IMR-90 (cell line): ENCODE measurements around the gene CIROP. TPM values are rescaled to one million over a fixed set of nuclear protein-coding genes. Genes with fewer than 3 reads are reported as not detected.

Source experiments
- ATAC-seq: fragments of 200-7000 bp; cut with Tn5 transposase; 2 replicates; pipeline ENCODE4 v1.9.1; 2020; ENCODE audit warnings: low read depth, mild to moderate bottlenecking, moderate library complexity
- BruUV-seq: library from RNA; stranded (reverse); fragments of 400-500 nt; replicated peaks from 2 replicates; lab custom pipeline; 2021; lab: Mats Ljungman, UMichigan
- CTCF ChIA-PET: fragments of 300-600 bp; formaldehyde crosslinking; extraction: SDS; loops from one replicate; lab custom pipeline; 2021; ENCODE audit warnings: antibody characterized with exemption; lab: Yijun Ruan, JAX
- POLR2A ChIA-PET: fragments of 300-600 bp; sonication (Branson Sonifier 250); formaldehyde crosslinking; loops from one replicate; lab custom pipeline; 2022; ENCODE audit warnings: antibody characterized with exemption; ENCODE audit not compliant: unreplicated experiment; lab: Charles Lee
- DNase-seq: peaks from one replicate; pipeline ENCODE4 v3.0.0; 2013
- H2AFZ ChIP-seq: replicated peaks from 2 replicates; pipeline ENCODE3; 2013; ENCODE audit warnings: low read length, mild to moderate bottlenecking; ENCODE audit not compliant: poor library complexity
- H2AK5ac ChIP-seq: 2 replicates; pipeline ENCODE4 v1.6.1; 2013; ENCODE audit warnings: low read depth, low read length, inconsistent platforms
- H2AK9ac ChIP-seq: replicated peaks from 2 replicates; pipeline ENCODE3; 2013; ENCODE audit warnings: mild to moderate bottlenecking, low read depth, low read length, moderate library complexity; ENCODE audit not compliant: poor library complexity
- H2BK120ac ChIP-seq: 2 replicates; pipeline ENCODE4 v1.6.1; 2013; ENCODE audit warnings: low read depth, low read length, inconsistent platforms
- H2BK15ac ChIP-seq: 3 replicates; pipeline ENCODE4 v1.6.1; 2013; ENCODE audit warnings: low read depth, low read length, inconsistent platforms
- H2BK20ac ChIP-seq: 2 replicates; pipeline ENCODE4 v1.6.1; 2013; ENCODE audit warnings: low read depth, mild to moderate bottlenecking, inconsistent platforms, low read length, moderate library complexity
- H2BK5ac ChIP-seq: 2 replicates; pipeline ENCODE4 v1.6.1; 2013; ENCODE audit warnings: mild to moderate bottlenecking, low read depth, low read length, inconsistent platforms; ENCODE audit not compliant: poor library complexity, severe bottlenecking
- H3K14ac ChIP-seq: replicated peaks from 2 replicates; pipeline ENCODE4 v1.6.1; 2013; ENCODE audit warnings: low read depth, low read length, inconsistent platforms
- H3K18ac ChIP-seq: 2 replicates; pipeline ENCODE4 v1.6.1; 2013; ENCODE audit warnings: low read depth, low read length, control low read depth
- H3K23ac ChIP-seq: 2 replicates; pipeline ENCODE4 v1.6.1; 2013; ENCODE audit warnings: low read depth, low read length, inconsistent platforms
- H3K27ac ChIP-seq: 2 replicates; pipeline ENCODE4 v1.5.1; 2013; ENCODE audit warnings: mild to moderate bottlenecking, control low read depth, low read length; ENCODE audit not compliant: insufficient read depth
- H3K27me3 ChIP-seq: 2 replicates; pipeline ENCODE4 v1.6.1; 2013; ENCODE audit warnings: low read length; ENCODE audit not compliant: control insufficient read depth, insufficient read depth
- H3K36me3 ChIP-seq: 2 replicates; pipeline ENCODE4 v1.6.1; 2013; ENCODE audit warnings: low read length, mixed read lengths; ENCODE audit not compliant: control insufficient read depth, insufficient read depth
- H3K4ac ChIP-seq: 2 replicates; pipeline ENCODE4 v1.6.1; 2013; ENCODE audit warnings: low read depth, low read length, inconsistent platforms
- H3K4me1 ChIP-seq: 2 replicates; pipeline ENCODE4 v1.6.1; 2013; ENCODE audit warnings: low read length, mixed read lengths; ENCODE audit not compliant: control insufficient read depth, insufficient read depth
- H3K4me2 ChIP-seq: 2 replicates; pipeline ENCODE4 v1.6.1; 2013; ENCODE audit warnings: low read depth, mild to moderate bottlenecking, control low read depth, low read length, moderate library complexity
- H3K4me3 ChIP-seq: 2 replicates; pipeline ENCODE4 v1.5.1; 2013; ENCODE audit warnings: low read depth, mild to moderate bottlenecking, control low read depth, low read length, moderate library complexity; ENCODE audit not compliant: insufficient read depth
- H3K56ac ChIP-seq: 2 replicates; pipeline ENCODE4 v1.6.1; 2013; ENCODE audit warnings: low read length, inconsistent platforms; ENCODE audit not compliant: insufficient read depth; ENCODE audit errors: extremely low read depth
- H3K79me1 ChIP-seq, 2 experiments: 2 replicates each; pipeline ENCODE4 v1.6.1; 2013; ENCODE audit warnings: low read length in 2 of 2, inconsistent platforms in 1 of 2, low read depth in 1 of 2
- H3K9ac ChIP-seq: 2 replicates; pipeline ENCODE4 v1.6.1; 2013; ENCODE audit warnings: low read depth, low read length, control low read depth
- H3K9me1 ChIP-seq: 2 replicates; pipeline ENCODE4 v1.6.1; 2013; ENCODE audit warnings: low read length, inconsistent platforms; ENCODE audit not compliant: insufficient read depth
- H3K9me3 ChIP-seq: 2 replicates; pipeline ENCODE4 v1.6.1; 2013; ENCODE audit warnings: low read length; ENCODE audit not compliant: control insufficient read depth, insufficient read depth
- H4K20me1 ChIP-seq: 2 replicates; pipeline ENCODE4 v1.6.1; 2013; ENCODE audit warnings: low read length, inconsistent platforms; ENCODE audit not compliant: insufficient read depth
- H4K5ac ChIP-seq: 2 replicates; pipeline ENCODE4 v1.6.1; 2013; ENCODE audit warnings: mild to moderate bottlenecking, low read depth, low read length, control low read depth
- H4K8ac ChIP-seq, 2 experiments: 2 replicates each; pipeline ENCODE4 v1.6.1; 2013; ENCODE audit warnings: low read depth in 2 of 2, low read length in 2 of 2, control low read depth in 1 of 2, inconsistent platforms in 1 of 2
- H4K91ac ChIP-seq: 2 replicates; pipeline ENCODE4 v1.6.1; 2013; ENCODE audit warnings: low read depth, low read length, inconsistent platforms; ENCODE audit not compliant: insufficient read depth
- BHLHE40 ChIP-seq: fragments of 150-350 bp; IDR thresholded peaks from 2 replicates; pipeline ENCODE4 v1.6.1; 2016; ENCODE audit warnings: mild to moderate bottlenecking, low read depth, low read length
- CEBPB ChIP-seq: IDR thresholded peaks from 2 replicates; pipeline ENCODE4 v1.6.1; 2012; ENCODE audit warnings: low read depth, low read length, improper control_type of control experiment
- FOS ChIP-seq: fragments of 150-350 bp; IDR thresholded peaks from 2 replicates; pipeline ENCODE4 v1.6.1; 2016; ENCODE audit warnings: low read depth, low read length
- MAFK ChIP-seq: IDR thresholded peaks from 2 replicates; pipeline ENCODE4 v1.6.1; 2012; ENCODE audit warnings: low read depth, low read length, improper control_type of control experiment
- MXI1 ChIP-seq: IDR thresholded peaks from 2 replicates; pipeline ENCODE4 v1.6.1; 2012; ENCODE audit warnings: low read depth, mild to moderate bottlenecking, low read length, moderate library complexity, borderline replicate concordance
- NFE2L2 ChIP-seq: fragments of 150-350 bp; IDR thresholded peaks from 2 replicates; pipeline ENCODE4 v1.6.1; 2016; ENCODE audit warnings: low read depth, mild to moderate bottlenecking, low read length
- RAD21 ChIP-seq: IDR thresholded peaks from 2 replicates; pipeline ENCODE4 v1.6.1; 2012; ENCODE audit warnings: low read length, improper control_type of control experiment
- RFX5 ChIP-seq: IDR thresholded peaks from 2 replicates; pipeline ENCODE4 v1.8.0; 2012; ENCODE audit warnings: low read depth, mild to moderate bottlenecking, low read length, moderate library complexity
- SMC3 ChIP-seq: fragments of 150-350 bp; IDR thresholded peaks from 2 replicates; pipeline ENCODE4 v1.6.1; 2016; ENCODE audit warnings: low read depth, mild to moderate bottlenecking, antibody characterized with exemption, low read length, moderate library complexity
- WGBS, 2 experiments: methylation state at CpG; one replicate each; pipeline versions ENCODE4 v1.1.5 to v1.1.7; 2013; ENCODE audit warnings: missing lambda C conversion rate in 2 of 2; ENCODE audit not compliant: insufficient read length in 1 of 2; ENCODE audit errors: extremely low coverage in 2 of 2; 5-methylcytosine and 5-hydroxymethylcytosine counted together
- dilution Hi-C: fragments of 300-500 bp; cut with HindIII; formaldehyde crosslinking; loops from one replicate; pipeline ENCODE4 v1.14.3; 2018; ENCODE audit warnings: low sequenced_read_pairs; ENCODE audit not compliant: unreplicated experiment
- in situ Hi-C: fragments of 300-500 bp; cut with MboI; formaldehyde crosslinking; loops from 3 replicates; pipeline ENCODE4 v1.14.3; 2019; ENCODE audit warnings: low sequenced_read_pairs, inconsistent platforms, mixed read lengths
- intact Hi-C: fragments of 100-400 bp; cut with micrococcal nuclease; formaldehyde crosslinking; loops from 2 replicates; pipeline ENCODE4 v1.10.0; 2022
- polyA plus RNA-seq, 3 experiments: library from polyadenylated mRNA; depleted of rRNA; stranded (reverse); fragments of >200 nt; gene quantifications; 2 replicates each; pipeline ENCODE4 v1.2.3, GENCODE V29; 2012; ENCODE audit warnings: low replicate concordance in 1 of 3
- total RNA-seq: library from RNA; depleted of rRNA; stranded (reverse); fragments of >200 nt; gene quantifications from 2 replicates; pipeline ENCODE4 v1.2.3, GENCODE V29; 2012
- TF ChIP-seq, protein P1 (sequence below): fragments of 150-350 bp; IDR thresholded peaks from 2 replicates; pipeline ENCODE4 v1.6.1; 2016; ENCODE audit warnings: low read depth, mild to moderate bottlenecking, low read length, moderate library complexity, borderline replicate concordance

The CIROP gene
- total and polyA plus RNA-seq, 2 of the 4 experiments (the other 2 are of a cell fraction) = 0.31 to 0.36 TPM

DNA sequence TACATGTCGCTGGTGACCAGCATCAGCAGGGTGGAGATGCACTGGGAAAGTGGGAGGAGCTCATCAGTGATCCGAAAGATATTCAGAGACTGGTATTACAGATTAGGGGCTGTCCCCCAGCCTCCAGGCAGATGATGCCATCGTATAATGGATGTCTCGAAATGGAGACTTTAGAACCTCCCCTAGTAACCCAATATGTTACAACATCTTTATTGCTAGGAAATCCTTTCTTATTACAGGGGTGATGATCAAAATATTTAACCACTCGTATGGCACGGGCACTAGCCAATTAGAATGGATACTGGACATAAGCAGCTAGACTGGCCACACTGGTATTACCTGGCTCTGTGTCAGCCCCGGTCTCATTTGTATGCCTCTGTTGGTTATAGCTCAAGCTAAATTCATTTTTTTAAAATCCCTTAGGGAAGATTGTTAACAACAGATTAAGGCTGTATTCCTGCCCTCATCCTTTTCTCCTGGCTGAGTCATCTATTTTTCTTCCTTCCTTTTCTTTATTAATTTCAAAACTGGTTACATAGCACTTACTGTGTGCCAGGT, 25.0 kb upstream of the CIROP start:
- Histone ChIP-seq H3K4me1 (no peaks in the 10 kb centered on the region), H3K4ac (no peak overlapping the region), H2BK5ac (no peak overlapping the region), H3K79me1 (no peaks in the 10 kb centered on the region), H2AK5ac (no peak overlapping the region), H3K36me3 (no peaks in the 10 kb centered on the region), H3K9me1 (no peaks in the 10 kb centered on the region), H2BK20ac (no peak overlapping the region), H3K18ac (no peak overlapping the region), H4K91ac (no peak overlapping the region), H2AK9ac (no peak overlapping the region), H3K4me3 (no peak overlapping the region), H4K5ac (no peak overlapping the region), H4K8ac (no peak overlapping the region), H3K9ac (no peak overlapping the region), H3K14ac (no peak overlapping the region), H3K9me3 (no peaks in the 10 kb centered on the region), H3K56ac (no peak overlapping the region), H3K4me2 (no peak overlapping the region), H2BK120ac (no peak overlapping the region), H3K23ac (no peak overlapping the region), H2BK15ac (no peak overlapping the region), H2AFZ (no peak overlapping the region), H4K20me1 (no peaks in the 10 kb centered on the region), H3K27me3 (peaks cover 30% of the 10 kb centered on the region), H3K27ac (no peak overlapping the region)
- no TSS peak for BruUV-seq
- in situ Hi-C loops = loop anchor here (5.0 kb wide), 1 partner anchor 52 kb away; the partner anchor contains the start of gene SLC7A8
- DNase-seq = no peak
- intact Hi-C loops = no loop called here
- no peak for ATAC-seq
- ChIA-PET POLR2A (no interaction called here), CTCF (interaction anchor here (1.0 to 2.3 kb wide), 2 partner anchors 9 to 57 kb away, joined by 4 to 9 read pairs; no protein-coding TSS in a partner anchor)
- dilution Hi-C loops = no loop called here
- 100% methylated on average over 2 of the region's 7 CpGs; no CpG with 5 or more reads in 1 of the 2 experiments for WGBS, 2 experiments
- TF ChIP-seq RAD21 = no peak
- TF ChIP-seq MAFK = no peak
- no peak for TF ChIP-seq FOS
- TF ChIP-seq RFX5 = no peak
- TF ChIP-seq BHLHE40 = no peak
- no peak for TF ChIP-seq NFE2L2
- TF ChIP-seq CEBPB = no peak
- TF ChIP-seq, protein P1, sequence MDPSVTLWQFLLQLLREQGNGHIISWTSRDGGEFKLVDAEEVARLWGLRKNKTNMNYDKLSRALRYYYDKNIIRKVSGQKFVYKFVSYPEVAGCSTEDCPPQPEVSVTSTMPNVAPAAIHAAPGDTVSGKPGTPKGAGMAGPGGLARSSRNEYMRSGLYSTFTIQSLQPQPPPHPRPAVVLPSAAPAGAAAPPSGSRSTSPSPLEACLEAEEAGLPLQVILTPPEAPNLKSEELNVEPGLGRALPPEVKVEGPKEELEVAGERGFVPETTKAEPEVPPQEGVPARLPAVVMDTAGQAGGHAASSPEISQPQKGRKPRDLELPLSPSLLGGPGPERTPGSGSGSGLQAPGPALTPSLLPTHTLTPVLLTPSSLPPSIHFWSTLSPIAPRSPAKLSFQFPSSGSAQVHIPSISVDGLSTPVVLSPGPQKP = no peak
- no peak for TF ChIP-seq MXI1
- TF ChIP-seq SMC3 = no peak
